Measurements from ENCODE around the gene XYLB. TPM values are rescaled to one million over a fixed set of nuclear protein-coding genes. Genes with fewer than 3 reads are reported as not detected.

Gene XYLB
- total RNA-seq, 2 experiments from 2014 or later, result 5.3 to 7.2 TPM

GRCh38 chr3:38331257-38332022 lies 15.1 kb upstream of the XYLB start:
- Histone ChIP-seq H3K9me2 (ENCODE audit: insufficient read depth, low read length) (no peaks in the 10 kb centered on the region), H3K9me3 (ENCODE audit: low read length) (no peaks in the 10 kb centered on the region), H3K36me3 (ENCODE audit: insufficient read depth, low read length) (no peaks in the 10 kb centered on the region), H4K20me1 (ENCODE audit: insufficient read depth, low read length) (no peaks in the 10 kb centered on the region), H2AFZ (ENCODE audit: low read length) (no peak overlapping the region), H3K4me3 (ENCODE audit: low read depth, low read length, poor library complexity, severe bottlenecking) (no peak overlapping the region), H3K79me2 (ENCODE audit: insufficient read depth, low read depth, low read length) (no peaks in the 10 kb centered on the region), H3K27ac (ENCODE audit: low read depth, low read length, poor library complexity, severe bottlenecking) (no peak overlapping the region), H3K4me2 (ENCODE audit: low read length) (no peak overlapping the region), H3K4me1 (ENCODE audit: insufficient read depth, low read length, poor library complexity, severe bottlenecking) (no peaks in the 10 kb centered on the region)
- intact Hi-C loops (cut with micrococcal nuclease; ENCODE audit: unreplicated experiment), result no loop called here
- TF ChIP-seq EZH2phosphoT487 (IDR thresholded peaks at IDR 0.05; ENCODE audit: borderline replicate concordance, low read depth, low read length) (no peak), CTCF (conservative IDR thresholded peaks at IDR 0.05; ENCODE audit: low read length) (no peak)
- ChIA-PET POLR2A (interaction anchor here (0.7 kb wide), 1 partner anchor 112 kb away, joined by 4 read pairs; no protein-coding TSS in a partner anchor), CTCF (ENCODE audit: unreplicated experiment) (interaction anchor here (0.6 kb wide), 1 partner anchor 13 kb away, joined by 3 read pairs; no protein-coding TSS in a partner anchor)
- no peak for DNase-seq (ENCODE audit: low spot score)
- no TSS peak for BruUV-seq (replicated peaks)

GRCh38 chr3:38332201-38332600 lies 14.4 kb upstream of the XYLB start:
- Histone ChIP-seq H3K4me2 (ENCODE audit: low read length) (no peak overlapping the region), H3K79me2 (ENCODE audit: insufficient read depth, low read depth, low read length) (no peaks in the 10 kb centered on the region), H3K36me3 (ENCODE audit: insufficient read depth, low read length) (no peaks in the 10 kb centered on the region), H3K4me3 (ENCODE audit: low read depth, low read length, poor library complexity, severe bottlenecking) (no peak overlapping the region), H3K4me1 (ENCODE audit: insufficient read depth, low read length, poor library complexity, severe bottlenecking) (no peaks in the 10 kb centered on the region), H4K20me1 (ENCODE audit: insufficient read depth, low read length) (no peaks in the 10 kb centered on the region), H3K9me2 (ENCODE audit: insufficient read depth, low read length) (no peaks in the 10 kb centered on the region), H3K9me3 (ENCODE audit: low read length) (no peaks in the 10 kb centered on the region), H3K27ac (ENCODE audit: low read depth, low read length, poor library complexity, severe bottlenecking) (no peak overlapping the region), H2AFZ (ENCODE audit: low read length) (no peak overlapping the region)
- no peak for TF ChIP-seq CTCF (conservative IDR thresholded peaks at IDR 0.05; ENCODE audit: low read length)
- ChIA-PET POLR2A (interaction anchor here (0.7 kb wide), 2 partner anchors 112 to 1148 kb away, joined by 4 read pairs; no protein-coding TSS in a partner anchor), CTCF (ENCODE audit: unreplicated experiment) (interaction anchor here (0.6 kb wide), 1 partner anchor 12 kb away, joined by 3 read pairs; no protein-coding TSS in a partner anchor)
- intact Hi-C loops (cut with micrococcal nuclease; ENCODE audit: unreplicated experiment), result no loop called here
- no TSS peak for BruUV-seq (replicated peaks)
- DNase-seq (ENCODE audit: low spot score), result no peak

Measured in OCI-LY7 (cell line).